H1 (cell line): ENCODE measurements around the gene ACOT11. TPM values are rescaled to one million over a fixed set of nuclear protein-coding genes. Genes with fewer than 3 reads are reported as not detected.

ENCODE experiments used
- BACH1 ChIP-seq: IDR thresholded peaks from 2 replicates; pipeline ENCODE4 v1.6.1; 2012; ENCODE audit warnings: low read length, improper control_type of control experiment
- BRCA1 ChIP-seq: IDR thresholded peaks from 2 replicates; pipeline ENCODE4 v1.6.1; 2012; ENCODE audit warnings: low read depth, low read length, improper control_type of control experiment
- CEBPB ChIP-seq: IDR thresholded peaks from 2 replicates; pipeline ENCODE4 v1.6.1; 2012; ENCODE audit warnings: low read depth, low read length
- CREB1 ChIP-seq: IDR thresholded peaks from 2 replicates; pipeline ENCODE4 v1.6.1; 2012; ENCODE audit warnings: inconsistent platforms
- FOSL1 ChIP-seq: IDR thresholded peaks from 2 replicates; pipeline ENCODE4 v1.6.1; 2011; ENCODE audit warnings: mild to moderate bottlenecking, low read depth, low read length, moderate library complexity; ENCODE audit not compliant: insufficient read depth
- NANOG ChIP-seq: IDR thresholded peaks from 2 replicates; pipeline ENCODE4 v1.6.1; 2011; ENCODE audit warnings: low read length, low read depth, mild to moderate bottlenecking, inconsistent platforms; ENCODE audit not compliant: insufficient read depth, poor library complexity, severe bottlenecking
- TBP ChIP-seq: IDR thresholded peaks from 2 replicates; pipeline ENCODE4 v1.6.1; 2011; ENCODE audit warnings: low read depth, low read length, improper control_type of control experiment
- polyA plus RNA-seq, 7 experiments: library from polyadenylated mRNA; depleted of rRNA in 3 of 7; stranded (reverse) in 5 of 7; unstranded in 2 of 7; fragments of >200 nt in 5 of 7; fragments of 200-250 nt in 2 of 7; gene quantifications; 1 replicate in 5 of 7; 2 replicates in 1 of 7; 4 replicates in 1 of 7; pipeline versions ENCODE4 v1.2.1 to v1.2.3, GENCODE V29; 2011 to 2013; ENCODE audit warnings: missing spikeins in 2 of 7, mixed read lengths in 2 of 7
- total RNA-seq: library from RNA; stranded (reverse); fragmentation: NEBNext Ultra II Directional; extraction: Animal tissue kit (Norgen Biotek cat#: 25700); gene quantifications from 2 replicates; pipeline ENCODE4 v1.2.1, GENCODE V29; 2021
- TF ChIP-seq, protein P1 (sequence below): IDR thresholded peaks from 2 replicates; pipeline ENCODE4 v1.6.1; 2011; ENCODE audit warnings: low read depth, mild to moderate bottlenecking, low read length; ENCODE audit not compliant: insufficient read depth
- TF ChIP-seq, protein P2 (sequence below): IDR thresholded peaks from 2 replicates; pipeline ENCODE4 v1.6.1; 2012; ENCODE audit warnings: low read length, inconsistent platforms
- TF ChIP-seq, protein P3 (sequence below): fragments of 300-600 bp; sonication (generic); IDR thresholded peaks from 2 replicates; pipeline ENCODE4 v1.7.1; 2012; ENCODE audit warnings: low read length, moderate library complexity, mild to moderate bottlenecking, inconsistent platforms; ENCODE audit not compliant: insufficient replicate concordance

Gene ACOT11
- total and polyA plus RNA-seq, 2 of the 8 experiments (the other 6 are each of a cell fraction or from before 2014, with no cell fraction given) = 3.8 to 4.5 TPM

DNA sequence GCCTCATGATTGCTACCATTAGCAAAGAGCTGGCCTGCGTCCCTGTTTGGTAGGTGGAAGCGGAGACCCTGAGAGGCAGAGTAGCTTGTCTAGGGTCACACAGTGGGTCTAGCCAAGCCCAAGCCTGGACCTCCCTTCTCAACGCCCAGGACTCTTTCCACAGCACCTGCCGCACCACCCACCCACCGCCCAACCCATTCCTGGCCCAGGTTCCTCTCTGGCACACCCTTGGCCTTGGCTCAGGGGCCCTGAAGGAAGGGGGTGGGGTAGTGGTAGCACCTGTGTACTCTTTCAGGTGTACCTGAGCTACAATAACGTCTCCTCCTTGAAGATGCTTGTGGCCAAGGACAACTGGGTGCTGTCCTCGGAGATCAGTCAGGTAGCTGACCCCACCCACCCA lies 56.0 kb downstream of the ACOT11 start (continued):
- TF ChIP-seq, protein P1, sequence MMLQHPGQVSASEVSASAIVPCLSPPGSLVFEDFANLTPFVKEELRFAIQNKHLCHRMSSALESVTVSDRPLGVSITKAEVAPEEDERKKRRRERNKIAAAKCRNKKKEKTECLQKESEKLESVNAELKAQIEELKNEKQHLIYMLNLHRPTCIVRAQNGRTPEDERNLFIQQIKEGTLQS = no peak
- TF ChIP-seq TBP = no peak
- TF ChIP-seq CREB1 = no peak
- TF ChIP-seq, protein P2, sequence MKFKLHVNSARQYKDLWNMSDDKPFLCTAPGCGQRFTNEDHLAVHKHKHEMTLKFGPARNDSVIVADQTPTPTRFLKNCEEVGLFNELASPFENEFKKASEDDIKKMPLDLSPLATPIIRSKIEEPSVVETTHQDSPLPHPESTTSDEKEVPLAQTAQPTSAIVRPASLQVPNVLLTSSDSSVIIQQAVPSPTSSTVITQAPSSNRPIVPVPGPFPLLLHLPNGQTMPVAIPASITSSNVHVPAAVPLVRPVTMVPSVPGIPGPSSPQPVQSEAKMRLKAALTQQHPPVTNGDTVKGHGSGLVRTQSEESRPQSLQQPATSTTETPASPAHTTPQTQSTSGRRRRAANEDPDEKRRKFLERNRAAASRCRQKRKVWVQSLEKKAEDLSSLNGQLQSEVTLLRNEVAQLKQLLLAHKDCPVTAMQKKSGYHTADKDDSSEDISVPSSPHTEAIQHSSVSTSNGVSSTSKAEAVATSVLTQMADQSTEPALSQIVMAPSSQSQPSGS = no peak
- TF ChIP-seq CEBPB = no peak
- no peak for TF ChIP-seq BRCA1
- TF ChIP-seq BACH1 = no peak
- no peak for TF ChIP-seq FOSL1
- TF ChIP-seq, protein P3, sequence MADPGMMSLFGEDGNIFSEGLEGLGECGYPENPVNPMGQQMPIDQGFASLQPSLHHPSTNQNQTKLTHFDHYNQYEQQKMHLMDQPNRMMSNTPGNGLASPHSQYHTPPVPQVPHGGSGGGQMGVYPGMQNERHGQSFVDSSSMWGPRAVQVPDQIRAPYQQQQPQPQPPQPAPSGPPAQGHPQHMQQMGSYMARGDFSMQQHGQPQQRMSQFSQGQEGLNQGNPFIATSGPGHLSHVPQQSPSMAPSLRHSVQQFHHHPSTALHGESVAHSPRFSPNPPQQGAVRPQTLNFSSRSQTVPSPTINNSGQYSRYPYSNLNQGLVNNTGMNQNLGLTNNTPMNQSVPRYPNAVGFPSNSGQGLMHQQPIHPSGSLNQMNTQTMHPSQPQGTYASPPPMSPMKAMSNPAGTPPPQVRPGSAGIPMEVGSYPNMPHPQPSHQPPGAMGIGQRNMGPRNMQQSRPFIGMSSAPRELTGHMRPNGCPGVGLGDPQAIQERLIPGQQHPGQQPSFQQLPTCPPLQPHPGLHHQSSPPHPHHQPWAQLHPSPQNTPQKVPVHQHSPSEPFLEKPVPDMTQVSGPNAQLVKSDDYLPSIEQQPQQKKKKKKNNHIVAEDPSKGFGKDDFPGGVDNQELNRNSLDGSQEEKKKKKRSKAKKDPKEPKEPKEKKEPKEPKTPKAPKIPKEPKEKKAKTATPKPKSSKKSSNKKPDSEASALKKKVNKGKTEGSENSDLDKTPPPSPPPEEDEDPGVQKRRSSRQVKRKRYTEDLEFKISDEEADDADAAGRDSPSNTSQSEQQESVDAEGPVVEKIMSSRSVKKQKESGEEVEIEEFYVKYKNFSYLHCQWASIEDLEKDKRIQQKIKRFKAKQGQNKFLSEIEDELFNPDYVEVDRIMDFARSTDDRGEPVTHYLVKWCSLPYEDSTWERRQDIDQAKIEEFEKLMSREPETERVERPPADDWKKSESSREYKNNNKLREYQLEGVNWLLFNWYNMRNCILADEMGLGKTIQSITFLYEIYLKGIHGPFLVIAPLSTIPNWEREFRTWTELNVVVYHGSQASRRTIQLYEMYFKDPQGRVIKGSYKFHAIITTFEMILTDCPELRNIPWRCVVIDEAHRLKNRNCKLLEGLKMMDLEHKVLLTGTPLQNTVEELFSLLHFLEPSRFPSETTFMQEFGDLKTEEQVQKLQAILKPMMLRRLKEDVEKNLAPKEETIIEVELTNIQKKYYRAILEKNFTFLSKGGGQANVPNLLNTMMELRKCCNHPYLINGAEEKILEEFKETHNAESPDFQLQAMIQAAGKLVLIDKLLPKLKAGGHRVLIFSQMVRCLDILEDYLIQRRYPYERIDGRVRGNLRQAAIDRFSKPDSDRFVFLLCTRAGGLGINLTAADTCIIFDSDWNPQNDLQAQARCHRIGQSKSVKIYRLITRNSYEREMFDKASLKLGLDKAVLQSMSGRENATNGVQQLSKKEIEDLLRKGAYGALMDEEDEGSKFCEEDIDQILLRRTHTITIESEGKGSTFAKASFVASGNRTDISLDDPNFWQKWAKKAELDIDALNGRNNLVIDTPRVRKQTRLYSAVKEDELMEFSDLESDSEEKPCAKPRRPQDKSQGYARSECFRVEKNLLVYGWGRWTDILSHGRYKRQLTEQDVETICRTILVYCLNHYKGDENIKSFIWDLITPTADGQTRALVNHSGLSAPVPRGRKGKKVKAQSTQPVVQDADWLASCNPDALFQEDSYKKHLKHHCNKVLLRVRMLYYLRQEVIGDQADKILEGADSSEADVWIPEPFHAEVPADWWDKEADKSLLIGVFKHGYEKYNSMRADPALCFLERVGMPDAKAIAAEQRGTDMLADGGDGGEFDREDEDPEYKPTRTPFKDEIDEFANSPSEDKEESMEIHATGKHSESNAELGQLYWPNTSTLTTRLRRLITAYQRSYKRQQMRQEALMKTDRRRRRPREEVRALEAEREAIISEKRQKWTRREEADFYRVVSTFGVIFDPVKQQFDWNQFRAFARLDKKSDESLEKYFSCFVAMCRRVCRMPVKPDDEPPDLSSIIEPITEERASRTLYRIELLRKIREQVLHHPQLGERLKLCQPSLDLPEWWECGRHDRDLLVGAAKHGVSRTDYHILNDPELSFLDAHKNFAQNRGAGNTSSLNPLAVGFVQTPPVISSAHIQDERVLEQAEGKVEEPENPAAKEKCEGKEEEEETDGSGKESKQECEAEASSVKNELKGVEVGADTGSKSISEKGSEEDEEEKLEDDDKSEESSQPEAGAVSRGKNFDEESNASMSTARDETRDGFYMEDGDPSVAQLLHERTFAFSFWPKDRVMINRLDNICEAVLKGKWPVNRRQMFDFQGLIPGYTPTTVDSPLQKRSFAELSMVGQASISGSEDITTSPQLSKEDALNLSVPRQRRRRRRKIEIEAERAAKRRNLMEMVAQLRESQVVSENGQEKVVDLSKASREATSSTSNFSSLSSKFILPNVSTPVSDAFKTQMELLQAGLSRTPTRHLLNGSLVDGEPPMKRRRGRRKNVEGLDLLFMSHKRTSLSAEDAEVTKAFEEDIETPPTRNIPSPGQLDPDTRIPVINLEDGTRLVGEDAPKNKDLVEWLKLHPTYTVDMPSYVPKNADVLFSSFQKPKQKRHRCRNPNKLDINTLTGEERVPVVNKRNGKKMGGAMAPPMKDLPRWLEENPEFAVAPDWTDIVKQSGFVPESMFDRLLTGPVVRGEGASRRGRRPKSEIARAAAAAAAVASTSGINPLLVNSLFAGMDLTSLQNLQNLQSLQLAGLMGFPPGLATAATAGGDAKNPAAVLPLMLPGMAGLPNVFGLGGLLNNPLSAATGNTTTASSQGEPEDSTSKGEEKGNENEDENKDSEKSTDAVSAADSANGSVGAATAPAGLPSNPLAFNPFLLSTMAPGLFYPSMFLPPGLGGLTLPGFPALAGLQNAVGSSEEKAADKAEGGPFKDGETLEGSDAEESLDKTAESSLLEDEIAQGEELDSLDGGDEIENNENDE = no peak
- TF ChIP-seq NANOG = no peak
